Stimulated activated CD8-positive, alpha-beta memory T cell treated with anti-CD3 and anti-CD28 coated beads, Interleukin-15, amount 100 ng/mL, for 4 hours (primary cell): ENCODE data around the gene LTB.
A peak's percentile ranks its signal among the peaks of the same experiment; 100 is the strongest.

Source experiments
- DNase-seq, 2 donors: peaks; one replicate each; pipeline ENCODE4 v3.0.0-alpha.2; 2020; ENCODE audit warnings: low read depth in 2 of 2

LTB gene

DNA sequence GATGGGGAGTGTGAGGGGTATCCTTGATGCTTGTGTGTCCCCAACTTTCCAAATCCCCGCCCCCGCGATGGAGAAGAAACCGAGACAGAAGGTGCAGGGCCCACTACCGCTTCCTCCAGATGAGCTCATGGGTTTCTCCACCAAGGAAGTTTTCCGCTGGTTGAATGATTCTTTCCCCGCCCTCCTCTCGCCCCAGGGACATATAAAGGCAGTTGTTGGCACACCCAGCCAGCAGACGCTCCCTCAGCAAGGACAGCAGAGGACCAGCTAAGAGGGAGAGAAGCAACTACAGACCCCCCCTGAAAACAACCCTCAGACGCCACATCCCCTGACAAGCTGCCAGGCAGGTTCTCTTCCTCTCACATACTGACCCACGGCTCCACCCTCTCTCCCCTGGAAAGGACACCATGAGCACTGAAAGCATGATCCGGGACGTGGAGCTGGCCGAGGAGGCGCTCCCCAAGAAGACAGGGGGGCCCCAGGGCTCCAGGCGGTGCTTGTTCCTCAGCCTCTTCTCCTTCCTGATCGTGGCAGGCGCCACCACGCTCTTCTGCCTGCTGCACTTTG, 6.8 kb downstream of the LTB start, which contains the start of gene TNF:
TNF (plus strand) TSS at position 231 of the 567 bp plus-strand sequence; CDS start at position 408, 177 bp downstream.
- peak; percentile 62 to 75 for DNase-seq

- no peak for DNase-seq
Observed at GRCh38 chr6:31574106-31575061, 7.8 kb downstream of the LTB start.

- DNase-seq = no peak
Observed at GRCh38 chr6:31573239-31574105, 8.8 kb downstream of the LTB start.

DNA sequence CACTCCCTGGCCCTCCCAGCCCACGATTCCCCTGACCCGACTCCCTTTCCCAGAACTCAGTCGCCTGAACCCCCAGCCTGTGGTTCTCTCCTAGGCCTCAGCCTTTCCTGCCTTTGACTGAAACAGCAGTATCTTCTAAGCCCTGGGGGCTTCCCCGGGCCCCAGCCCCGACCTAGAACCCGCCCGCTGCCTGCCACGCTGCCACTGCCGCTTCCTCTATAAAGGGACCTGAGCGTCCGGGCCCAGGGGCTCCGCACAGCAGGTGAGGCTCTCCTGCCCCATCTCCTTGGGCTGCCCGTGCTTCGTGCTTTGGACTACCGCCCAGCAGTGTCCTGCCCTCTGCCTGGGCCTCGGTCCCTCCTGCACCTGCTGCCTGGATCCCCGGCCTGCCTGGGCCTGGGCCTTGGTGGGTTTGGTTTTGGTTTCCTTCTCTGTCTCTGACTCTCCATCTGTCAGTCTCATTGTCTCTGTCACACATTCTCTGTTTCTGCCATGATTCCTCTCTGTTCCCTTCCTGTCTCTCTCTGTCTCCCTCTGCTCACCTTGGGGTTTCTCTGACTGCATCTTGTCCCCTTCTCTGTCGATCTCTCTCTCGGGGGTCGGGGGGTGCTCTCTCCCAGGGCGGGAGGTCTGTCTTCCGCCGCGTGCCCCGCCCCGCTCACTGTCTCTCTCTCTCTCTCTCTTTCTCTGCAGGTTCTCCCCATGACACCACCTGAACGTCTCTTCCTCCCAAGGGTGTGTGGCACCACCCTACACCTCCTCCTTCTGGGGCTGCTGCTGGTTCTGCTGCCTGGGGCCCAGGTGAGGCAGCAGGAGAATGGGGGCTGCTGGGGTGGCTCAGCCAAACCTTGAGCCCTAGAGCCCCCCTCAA, 9.9 kb downstream of the LTB start, which contains the start of gene LTA:
LTA (plus strand) TSS at position 249 of the 871 bp plus-strand sequence; CDS start at position 703, 454 bp downstream.
- DNase-seq = peak; percentile 66 to 67

DNA sequence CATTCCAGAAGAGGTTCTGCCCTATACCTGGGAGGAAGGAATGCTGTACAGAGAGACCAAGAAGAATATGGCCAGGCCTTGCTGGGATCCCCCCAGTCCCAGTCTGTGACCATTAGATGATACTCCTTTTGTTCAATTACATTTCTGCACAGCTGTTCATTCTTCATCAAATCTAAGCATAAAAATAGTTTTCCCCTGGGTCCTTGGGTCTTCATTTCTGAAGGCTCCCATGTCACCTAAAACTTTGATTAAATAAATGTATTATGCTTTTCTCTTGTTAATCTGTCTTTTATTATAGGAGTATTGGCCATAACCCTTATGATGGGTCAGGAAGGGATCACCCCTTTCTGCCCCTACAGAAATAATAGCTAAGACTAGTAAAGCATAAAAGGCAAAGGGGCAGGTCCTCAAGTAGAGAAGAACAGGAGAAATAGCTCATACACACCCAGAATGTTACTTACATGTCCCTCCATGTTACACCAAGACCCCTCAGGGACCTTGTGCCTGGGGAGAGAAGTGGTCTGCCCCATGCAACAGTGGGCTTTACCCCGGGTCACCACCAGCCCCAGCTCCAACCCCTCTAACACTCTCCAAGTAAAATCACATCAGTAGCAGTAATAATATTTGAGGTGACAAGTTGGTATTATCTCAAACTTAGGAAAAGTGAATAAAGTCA, 12.2 kb downstream of the LTB start:
- DNase-seq = no peak

DNA sequence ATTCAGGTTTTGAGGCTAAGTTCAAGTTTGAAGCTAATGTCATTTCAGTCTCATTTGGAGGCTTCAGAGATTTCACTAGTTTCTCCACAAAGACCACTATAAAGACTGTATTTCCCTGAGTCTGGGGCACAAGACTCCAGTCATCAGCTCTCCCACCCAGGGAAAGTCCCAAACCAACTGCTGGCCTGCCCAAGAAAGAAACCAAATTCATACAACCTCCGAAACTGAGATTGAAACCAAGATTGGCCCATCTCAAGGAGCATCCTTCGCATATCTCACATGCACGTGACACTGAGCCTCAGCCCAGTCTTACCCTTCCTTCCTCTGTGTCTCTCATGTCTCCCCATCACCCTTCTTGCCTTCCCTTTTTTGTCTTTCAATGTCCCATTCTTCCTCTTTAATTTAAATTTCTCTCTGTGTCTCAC, 13.7 kb downstream of the LTB start:
- no peak for DNase-seq

GRCh38 chr6:31567531-31568370, 14.5 kb downstream of the LTB start:
- no peak for DNase-seq

DNA sequence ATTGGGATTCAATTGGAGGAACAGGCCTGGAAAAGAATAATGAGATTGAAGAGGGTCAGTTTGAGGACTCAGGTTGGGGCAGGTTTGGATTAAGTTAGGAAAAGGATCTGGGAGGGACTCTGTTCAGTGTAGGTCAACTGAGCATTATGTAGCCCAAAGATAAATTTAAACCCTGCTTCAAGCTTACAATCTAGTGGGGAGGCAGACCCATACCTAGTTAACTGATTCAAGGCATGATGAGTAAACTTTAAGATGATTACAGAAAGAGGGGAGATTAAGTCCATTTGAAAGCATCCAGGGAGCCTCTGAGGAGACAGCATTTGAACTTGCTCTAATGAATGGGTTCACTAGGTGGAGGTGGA, 21.5 kb downstream of the LTB start:
- DNase-seq = no peak

GRCh38 chr6:31559958-31560696, 22.1 kb downstream of the LTB start:
- no peak for DNase-seq

- no peak for DNase-seq
Observed at GRCh38 chr6:31559606-31559957, 22.6 kb downstream of the LTB start.

DNA sequence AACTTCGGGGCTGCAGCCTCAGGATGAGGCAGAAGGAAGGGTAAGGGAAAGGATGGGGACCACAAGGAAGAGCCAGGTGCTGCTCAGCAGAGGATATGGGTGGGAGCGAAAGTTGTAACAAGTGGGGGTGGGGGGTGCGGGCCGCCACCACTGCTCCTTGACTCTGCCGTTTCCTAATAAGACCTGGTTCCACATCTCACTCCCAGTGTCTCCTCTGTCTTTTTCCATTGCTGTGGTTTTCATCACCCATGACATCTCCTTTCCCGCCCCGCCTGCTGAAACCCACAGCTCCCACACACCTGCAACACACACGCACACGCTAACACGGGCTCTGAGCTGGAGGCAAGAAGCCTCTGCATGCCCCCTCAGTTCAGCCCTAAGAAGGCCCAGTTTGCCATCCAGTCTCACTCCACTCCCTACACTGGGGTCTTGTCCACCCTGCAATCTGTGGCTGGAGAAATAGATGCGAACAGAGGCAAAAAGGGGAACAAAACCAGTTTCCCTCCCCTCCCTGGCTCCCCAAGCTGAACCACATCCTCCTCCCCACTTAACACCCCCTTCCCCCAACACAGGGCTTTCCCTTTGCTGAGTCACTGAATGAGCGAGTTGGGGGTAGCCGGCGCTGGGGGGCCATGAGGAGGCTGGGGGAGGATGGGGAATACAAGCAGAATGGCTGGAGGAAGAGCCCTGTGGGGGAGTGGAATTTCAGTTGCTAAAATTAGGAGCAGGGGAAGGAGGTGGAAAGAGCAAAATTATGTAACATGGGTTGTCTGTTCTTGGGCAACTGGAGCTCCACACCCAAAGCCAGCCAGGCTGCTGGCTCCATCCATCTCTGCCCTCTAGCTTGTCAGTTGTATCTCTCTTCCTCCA, 23.4 kb downstream of the LTB start:
- DNase-seq = peak in 1 of 2 donors; percentile 73

DNA sequence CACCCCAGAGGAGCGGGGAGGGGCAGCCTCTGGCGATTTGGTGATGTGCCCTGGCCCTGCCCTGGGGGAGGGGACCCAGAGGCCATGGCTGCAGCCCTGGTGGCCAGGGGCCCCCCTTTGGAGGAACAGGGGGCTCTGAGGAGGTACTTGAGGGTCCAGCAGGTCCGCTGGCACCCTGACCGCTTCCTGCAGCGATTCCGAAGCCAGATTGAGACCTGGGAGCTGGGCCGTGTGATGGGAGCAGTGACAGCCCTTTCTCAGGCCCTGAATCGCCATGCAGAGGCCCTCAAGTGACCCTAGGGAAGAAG, 24.0 kb downstream of the LTB start:
- DNase-seq = no peak

DNA sequence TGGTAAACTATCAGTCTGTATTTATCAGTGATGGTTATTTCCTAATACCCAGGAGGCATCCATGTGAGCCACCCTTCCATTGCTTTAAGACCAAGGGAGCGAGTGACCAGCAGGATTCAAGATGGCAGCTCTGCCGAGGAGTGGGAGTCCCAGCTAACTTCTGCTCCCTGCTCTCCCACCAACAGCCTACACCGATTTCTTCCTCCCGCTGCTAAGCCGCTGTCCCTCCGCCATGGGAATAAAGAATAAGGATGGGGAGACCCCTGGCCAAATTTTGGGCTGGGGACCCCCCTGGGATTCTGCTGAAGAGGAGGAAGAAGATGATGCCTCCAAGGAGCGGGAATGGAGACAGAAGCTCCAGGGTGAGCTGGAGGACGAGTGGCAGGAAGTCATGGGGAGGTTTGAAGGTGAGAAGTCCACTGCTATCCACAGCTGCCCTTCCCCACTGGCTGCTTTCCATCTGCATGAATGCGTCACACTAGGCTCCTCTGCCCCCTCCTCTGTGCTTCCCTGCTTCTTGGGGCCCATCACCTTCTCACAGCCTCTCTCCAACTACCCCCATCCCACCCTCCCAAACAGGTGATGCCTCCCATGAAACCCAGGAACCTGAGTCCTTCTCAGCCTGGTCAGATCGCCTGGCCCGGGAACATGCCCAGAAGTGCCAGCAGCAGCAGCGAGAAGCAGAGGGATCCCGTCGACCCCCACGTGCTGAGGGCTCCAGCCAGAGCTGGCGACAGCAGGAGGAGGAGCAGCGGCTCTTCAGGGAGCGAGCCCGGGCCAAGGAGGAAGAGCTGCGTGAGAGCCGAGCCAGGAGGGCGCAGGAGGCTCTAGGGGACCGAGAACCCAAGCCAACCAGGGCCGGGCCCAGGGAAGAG, 24.5 kb downstream of the LTB start:
- no peak for DNase-seq

GRCh38 chr6:31556307-31556706, 25.9 kb downstream of the LTB start:
- DNase-seq = no peak

- peak in 1 of 2 donors; percentile 48 for DNase-seq
Observed at GRCh38 chr6:31551371-31551770, 30.9 kb downstream of the LTB start.

GRCh38 chr6:31548544-31548873, 33.7 kb downstream of the LTB start:
- DNase-seq = no peak
